A549 (cell line): ENCODE data around the gene PDLIM1.

Experiments used
- CTCF ChIP-seq: fragments of >200 bp; sonication (Bioruptor Twin); formaldehyde crosslinking; IDR thresholded peaks from 3 replicates; pipeline ENCODE4 v1.5.1; 2016
- EP300 ChIP-seq, 2 experiments: fragments of >200 bp; sonication (Bioruptor Twin); formaldehyde crosslinking; IDR thresholded peaks; 2 replicates in 1 of 2; 3 replicates in 1 of 2; pipeline ENCODE4 v1.6.1; 2016 to 2017
- HDAC2 ChIP-seq: fragments of 200-600 bp; sonication (generic); IDR thresholded peaks from 2 replicates; pipeline ENCODE4 v1.6.1; 2016
- KDM5A ChIP-seq: fragments of 200-600 bp; sonication (generic); IDR thresholded peaks from 2 replicates; pipeline ENCODE4 v1.6.1; 2016; ENCODE audit warnings: antibody characterized with exemption, mild to moderate bottlenecking
- POLR2A ChIP-seq: IDR thresholded peaks from 2 replicates; pipeline ENCODE4 v1.6.1; 2012; ENCODE audit warnings: mild to moderate bottlenecking, low read length
- REST ChIP-seq: fragments of 200-600 bp; sonication (generic); IDR thresholded peaks from 2 replicates; pipeline ENCODE4 v1.6.1; 2016; ENCODE audit warnings: antibody characterized with exemption, mild to moderate bottlenecking, moderate library complexity
- RFX5 ChIP-seq: fragments of 450-650 bp; IDR thresholded peaks from 2 replicates; pipeline ENCODE4 v1.7.1; 2014; ENCODE audit warnings: antibody characterized with exemption, mild to moderate bottlenecking, moderate library complexity
- USF2 ChIP-seq: fragments of 450-650 bp; IDR thresholded peaks from 2 replicates; pipeline ENCODE4 v1.6.1; 2014; ENCODE audit warnings: antibody characterized with exemption

- no peak for TF ChIP-seq POLR2A
- TF ChIP-seq RFX5: no peak
- no peak for TF ChIP-seq HDAC2
- no peak for TF ChIP-seq REST
- no peak for TF ChIP-seq KDM5A
- no peak for TF ChIP-seq CTCF
- no peak for TF ChIP-seq USF2
- no peak for TF ChIP-seq EP300 (IDR thresholded peaks at IDR 0.05)
Observed at GRCh38 chr10:95234951-95235350, 55.9 kb downstream of the PDLIM1 start.
